GM21786 (cell line): Measurements from ENCODE around the gene FGFR1OP2.
A peak's percentile ranks its signal among the peaks of the same experiment; 100 is the strongest.
"Not testable (repeated sequence)": the region's sequence is repeated elsewhere in the genome, so short reads cannot be mapped to it uniquely, and the experiment has no call there.

Source experiments
- ATAC-seq: cut with Tn5 transposase; IDR thresholded peaks from one replicate; pipeline ENCODE4 v1.9.1; 2021; ENCODE audit not compliant: unreplicated experiment

Gene FGFR1OP2

DNA sequence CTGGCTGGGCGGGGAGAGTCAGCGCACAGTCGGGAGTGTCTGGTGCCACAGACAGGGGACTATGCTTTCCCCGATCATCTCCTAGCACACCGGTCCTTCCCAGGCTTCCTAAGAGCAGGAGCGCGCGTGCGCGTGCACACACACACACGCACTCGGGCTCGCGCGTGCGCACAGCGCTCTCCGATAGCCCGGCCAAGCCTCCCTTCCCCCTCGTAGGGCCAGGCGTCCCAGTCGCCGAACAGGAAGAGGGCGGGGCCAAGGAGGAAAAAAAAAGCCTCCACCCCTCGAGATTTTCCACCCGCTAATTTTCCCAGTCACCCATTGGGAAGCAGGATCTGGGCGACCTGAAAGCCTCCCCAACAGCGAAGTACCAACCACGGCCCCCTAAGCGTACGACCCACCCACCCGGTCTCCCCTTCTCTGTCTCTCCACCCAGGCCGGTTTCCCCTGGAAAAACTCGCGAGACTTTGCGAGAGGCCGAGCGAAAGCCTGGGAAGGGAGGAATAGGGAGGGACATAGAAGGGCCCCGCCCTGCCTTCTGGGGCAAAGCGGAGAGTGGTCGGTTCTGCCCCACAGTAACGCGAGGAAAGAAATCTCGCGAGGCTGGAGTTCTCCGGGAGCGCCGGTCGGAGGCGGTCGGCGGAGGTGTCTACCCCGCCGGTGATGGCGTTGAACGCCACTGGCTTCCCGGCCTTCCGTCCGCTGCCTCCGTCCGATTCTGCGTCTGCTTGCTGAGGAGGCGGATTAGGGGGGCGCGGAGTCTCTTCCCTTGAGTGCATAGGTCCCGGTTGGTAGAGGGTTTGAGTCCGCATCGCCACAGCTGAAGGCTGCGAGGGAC, at the start of gene FGFR1OP2, which contains the start of gene INTS13:
FGFR1OP2 (plus strand) TSS at position 608 of the 838 bp plus-strand sequence. CDS start 15,689 bp downstream, outside the sequence.
INTS13 (minus strand) TSS at position 119 of the 838 bp plus-strand sequence. CDS start 1,178 bp downstream, outside the sequence.
- ATAC-seq = peak; percentile 84

- no peak for ATAC-seq
Observed at GRCh38 chr12:26890784-26891183, 47.5 kb upstream of the FGFR1OP2 start.

DNA sequence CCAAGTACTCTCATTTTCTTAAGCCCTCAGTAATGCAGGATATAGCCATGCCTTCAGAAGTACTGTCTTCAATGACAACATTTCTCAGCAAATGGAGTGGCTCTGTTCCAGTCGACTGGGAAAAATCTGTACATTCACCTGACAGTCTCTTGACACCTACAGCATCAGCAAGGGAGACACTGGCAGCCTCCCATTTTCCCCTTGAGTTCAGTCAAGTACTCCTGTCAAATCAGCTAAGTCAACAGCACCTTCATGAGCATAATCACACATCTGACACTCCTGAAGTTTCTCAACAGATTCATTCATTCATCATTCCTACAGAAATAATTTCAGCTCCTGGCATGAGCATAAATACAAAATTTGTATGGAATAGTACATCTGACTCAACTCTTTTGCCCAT, 46.6 kb upstream of the FGFR1OP2 start:
- no peak for ATAC-seq

DNA sequence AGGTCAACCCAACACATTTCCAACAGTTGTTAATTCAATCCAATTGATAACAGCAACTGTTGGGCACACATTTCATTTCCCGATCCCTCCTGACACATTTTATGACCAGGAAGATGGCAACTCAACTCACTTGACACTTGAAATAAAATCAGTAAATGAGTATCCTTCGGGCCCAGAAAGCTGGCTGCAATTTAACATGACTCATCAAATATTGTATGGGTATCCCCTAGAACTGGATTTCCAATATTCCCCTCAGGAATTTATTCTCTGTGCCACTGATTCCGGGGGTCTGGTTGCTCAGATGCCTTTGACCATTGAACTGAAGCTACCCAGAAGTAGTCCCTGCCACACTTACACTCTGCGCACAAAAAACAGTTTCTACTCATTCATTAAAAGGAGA, 42.6 kb upstream of the FGFR1OP2 start:
- no peak for ATAC-seq

DNA sequence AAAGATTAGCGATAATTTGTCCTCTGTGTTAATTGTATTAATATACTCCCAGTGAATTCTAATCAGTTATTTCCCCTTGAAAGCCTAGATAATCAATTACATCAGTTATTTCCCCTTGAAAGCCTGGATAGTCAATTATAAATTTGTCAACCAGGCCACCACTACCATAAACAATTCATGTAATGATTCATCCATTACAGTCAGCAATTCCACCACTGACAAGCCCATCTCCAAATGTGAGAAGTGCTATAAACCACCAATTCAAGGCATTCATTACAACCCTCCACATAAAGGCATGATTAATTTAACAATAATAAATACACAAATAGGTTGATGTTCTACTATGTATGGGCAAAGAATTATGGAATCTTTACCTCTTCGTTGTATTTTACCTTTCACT, 41.4 kb upstream of the FGFR1OP2 start:
- ATAC-seq = no peak

DNA sequence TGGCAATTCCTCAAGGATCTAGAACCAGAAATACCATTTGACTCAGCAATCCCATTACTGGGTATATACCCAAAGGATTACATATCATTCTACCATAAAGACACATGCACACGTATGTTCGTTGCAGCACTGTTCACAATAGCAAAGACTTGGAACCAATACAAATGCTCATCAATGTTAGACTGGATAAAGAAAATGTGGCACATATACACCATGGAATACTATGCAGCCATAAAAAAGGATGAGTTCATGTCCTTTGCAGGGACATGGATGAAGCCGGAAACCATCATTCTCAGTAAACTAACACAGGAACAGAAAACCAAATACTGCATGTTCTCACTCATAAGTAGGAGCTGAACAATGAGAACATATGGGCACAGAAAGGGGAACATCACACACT, 34.9 kb upstream of the FGFR1OP2 start:
- not testable (repeated sequence) for ATAC-seq

GRCh38 chr12:26906024-26906423, 32.2 kb upstream of the FGFR1OP2 start:
- no peak for ATAC-seq

- ATAC-seq = no peak
Observed at GRCh38 chr12:26906704-26907103, 31.6 kb upstream of the FGFR1OP2 start.

- ATAC-seq = no peak
Observed at GRCh38 chr12:26918321-26919215, 19.7 kb upstream of the FGFR1OP2 start.

DNA sequence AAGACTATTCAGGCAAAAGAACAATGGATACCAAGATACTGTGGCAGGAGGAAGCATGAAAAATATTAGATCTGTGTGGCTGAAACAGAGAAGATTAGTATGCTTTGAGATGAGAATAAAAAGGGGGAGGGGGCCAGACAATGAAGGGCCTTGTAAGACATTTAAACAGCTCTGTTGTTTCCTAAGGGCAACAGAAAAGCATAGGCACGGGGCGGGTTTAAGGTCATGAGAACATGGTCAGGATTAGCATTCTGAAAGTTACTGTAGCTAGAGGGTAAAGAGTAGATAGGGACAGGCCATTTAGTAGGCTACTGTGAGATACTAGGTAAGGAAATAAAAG, 19.1 kb upstream of the FGFR1OP2 start:
- no peak for ATAC-seq

GRCh38 chr12:26921886-26922285, 16.4 kb upstream of the FGFR1OP2 start:
- no peak for ATAC-seq

DNA sequence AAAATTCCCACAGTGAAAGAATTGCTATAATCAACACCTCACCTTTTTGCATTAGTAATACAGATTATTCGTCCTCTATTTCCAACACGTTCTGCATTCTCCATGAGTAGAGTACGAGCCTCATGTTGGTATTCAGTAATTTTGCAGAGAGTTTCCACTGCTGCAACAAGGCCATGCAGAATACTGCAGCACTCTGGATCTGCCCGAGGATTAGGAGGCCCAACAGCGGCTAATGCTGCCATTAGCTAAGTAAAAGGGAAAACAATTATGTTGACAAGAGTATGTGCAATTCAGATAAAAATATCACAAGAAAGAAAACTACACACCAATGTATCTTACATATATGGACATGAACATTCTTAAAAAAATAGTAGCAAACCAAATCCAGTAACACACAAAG, 9.6 kb upstream of the FGFR1OP2 start:
- ATAC-seq = no peak

GRCh38 chr12:26929590-26929989, 8.7 kb upstream of the FGFR1OP2 start:
- ATAC-seq = no peak

DNA sequence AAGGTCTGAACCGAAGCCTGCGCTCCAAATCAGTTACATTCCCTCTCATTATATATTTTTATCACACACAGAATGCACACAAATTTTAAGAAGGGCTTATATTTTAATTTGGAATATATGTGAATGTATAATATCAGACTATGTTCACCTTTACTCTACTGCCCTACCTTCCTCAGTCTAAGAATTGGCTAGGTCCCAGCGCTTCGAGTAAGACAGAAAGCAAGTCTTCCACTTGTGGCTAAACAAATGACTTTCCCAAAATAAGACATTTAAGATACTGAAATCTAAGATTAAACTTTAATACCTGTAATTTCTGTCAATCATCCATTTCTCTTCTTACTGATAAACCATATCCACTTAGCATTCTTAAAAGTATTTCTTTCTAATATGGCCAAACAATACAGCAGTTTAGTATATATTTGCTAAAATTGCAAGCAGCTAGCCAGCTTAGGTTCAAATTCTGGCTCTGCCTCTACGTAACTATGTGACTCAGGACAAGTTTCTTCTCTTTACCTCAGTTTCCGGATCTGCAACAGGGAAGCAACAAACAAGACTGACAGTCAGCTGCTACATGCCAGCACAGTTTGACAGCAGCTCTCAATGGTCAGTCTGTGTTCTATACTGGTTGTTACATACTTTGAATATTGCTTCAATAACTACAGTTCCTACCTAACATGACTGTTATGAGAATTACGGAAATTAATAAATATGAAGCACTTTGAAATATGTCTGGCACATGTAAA, 2.5 kb upstream of the FGFR1OP2 start:
- no peak for ATAC-seq

- ATAC-seq = no peak
Observed at GRCh38 chr12:26936559-26937442, 1.5 kb upstream of the FGFR1OP2 start.

- no peak for ATAC-seq
Observed at GRCh38 chr12:26937443-26937862, 817 bp upstream of the FGFR1OP2 start.

DNA sequence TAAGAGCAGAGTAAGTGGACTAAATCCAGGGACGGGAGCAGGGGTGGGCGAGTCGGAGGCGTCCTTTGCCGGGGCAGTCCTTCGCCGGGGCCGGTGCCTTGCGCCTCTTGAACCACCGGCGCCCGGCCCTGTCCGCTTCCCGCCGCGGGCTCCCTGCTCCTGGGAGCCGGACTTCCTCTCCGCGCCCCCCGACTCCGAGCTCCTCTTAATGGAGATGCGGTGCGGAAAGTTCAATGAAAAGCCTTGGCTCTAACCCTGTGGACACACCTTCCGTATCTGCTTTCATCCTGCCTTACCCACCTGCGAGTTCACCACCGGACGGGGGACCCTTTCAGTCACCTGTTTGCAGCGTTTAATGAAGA, 412 bp downstream of the FGFR1OP2 start:
- ATAC-seq = peak; percentile 0

- no peak for ATAC-seq
Observed at GRCh38 chr12:26939192-26939832, 1.0 kb downstream of the FGFR1OP2 start.

DNA sequence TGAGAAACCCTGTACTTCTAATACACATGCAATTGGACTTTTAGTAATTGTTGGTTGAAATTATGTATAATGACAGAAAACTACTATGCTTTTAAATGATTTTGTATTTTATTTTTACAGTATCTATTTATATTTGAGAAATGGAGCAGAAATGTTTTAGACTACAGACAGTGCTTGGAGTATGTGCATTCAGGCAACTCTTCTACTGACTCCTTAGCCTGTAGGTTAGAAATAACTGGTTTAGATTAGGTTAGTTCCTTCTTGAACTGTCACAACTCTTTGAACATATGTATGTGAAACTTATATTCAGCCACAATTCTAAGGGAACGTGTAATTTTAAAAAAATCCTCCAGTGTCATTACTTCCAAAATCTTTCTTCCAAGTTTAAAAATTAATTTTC, 1.7 kb downstream of the FGFR1OP2 start:
- no peak for ATAC-seq
